GM21528 (cell line): ENCODE data around the gene HUNK.
"Not testable (repeated sequence)": the region's sequence is repeated elsewhere in the genome, so short reads cannot be mapped to it uniquely, and the experiment has no call there.

Source experiments
- ATAC-seq: cut with Tn5 transposase; IDR thresholded peaks from one replicate; pipeline ENCODE4 v1.9.1; 2021; ENCODE audit warnings: mild to moderate bottlenecking, moderate library complexity; ENCODE audit not compliant: unreplicated experiment, low FRiP score

The HUNK gene

DNA sequence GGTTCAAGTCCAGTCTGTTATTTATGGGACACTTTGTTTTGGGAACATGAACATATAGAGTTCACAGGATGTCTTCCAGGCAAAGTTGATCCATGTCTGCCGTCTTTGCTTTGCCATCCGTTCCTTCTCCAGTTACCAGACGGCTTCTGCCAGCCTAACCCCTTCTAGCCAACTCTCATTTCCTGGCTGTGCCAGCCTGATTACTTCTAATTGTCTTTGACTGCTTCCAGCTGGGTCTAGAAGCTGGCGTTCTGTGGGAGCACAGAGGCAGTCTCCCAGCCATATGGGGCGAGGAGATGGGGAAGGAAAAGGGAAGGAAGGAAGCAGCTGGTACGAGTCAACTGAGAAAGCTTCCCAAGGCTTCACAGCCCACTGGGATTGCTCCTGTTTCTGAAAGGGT, 3.1 kb upstream of the HUNK start:
- no peak for ATAC-seq

DNA sequence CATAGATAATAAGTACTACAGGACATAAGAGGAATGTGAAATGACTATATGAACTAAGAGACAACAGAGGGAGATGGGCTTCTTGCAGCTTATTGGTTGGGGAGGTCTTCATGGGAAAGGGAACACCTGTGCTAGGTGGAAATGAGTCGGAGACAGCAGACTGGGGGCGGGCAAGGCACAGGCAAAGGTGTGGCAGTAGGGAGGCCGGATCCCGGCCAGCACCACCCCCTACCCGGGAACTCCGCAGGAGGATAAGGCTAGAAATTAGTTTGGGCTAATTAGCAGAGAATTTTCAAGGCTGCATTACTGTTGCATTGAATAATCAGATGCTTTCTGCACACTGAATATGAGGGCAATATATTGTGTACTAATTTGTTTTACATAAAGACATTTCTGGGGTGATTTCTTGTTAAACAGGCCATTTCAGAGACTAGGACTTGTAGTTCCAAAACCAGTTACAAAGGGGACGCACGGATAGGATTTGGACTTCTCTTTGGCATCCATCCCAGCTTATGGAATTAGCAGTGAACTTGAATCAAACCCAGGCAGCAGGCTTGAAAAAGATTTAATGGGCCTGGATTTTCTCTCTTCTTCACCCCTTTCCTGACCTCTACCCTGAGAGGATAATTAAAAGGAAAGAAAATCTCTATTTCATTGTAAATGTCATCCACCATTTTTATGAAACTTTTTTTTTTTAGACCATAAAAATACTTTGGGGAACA, 2.2 kb upstream of the HUNK start:
- no peak for ATAC-seq

- not testable (repeated sequence) for ATAC-seq
These were observed 1.4 kb upstream of the HUNK start for GRCh38 chr21:31871371-31871770.

- no peak for ATAC-seq
These were observed 758 bp upstream of the HUNK start for GRCh38 chr21:31872072-31872451.

GRCh38 chr21:31873275-31873695, 465 bp downstream of the HUNK start:
- no peak for ATAC-seq

GRCh38 chr21:31873696-31874599, 1.1 kb downstream of the HUNK start:
- no peak for ATAC-seq

GRCh38 chr21:31874812-31875212, 2.0 kb downstream of the HUNK start:
- no peak for ATAC-seq

- ATAC-seq: no peak
These were observed 2.7 kb downstream of the HUNK start for GRCh38 chr21:31875496-31876015.

DNA sequence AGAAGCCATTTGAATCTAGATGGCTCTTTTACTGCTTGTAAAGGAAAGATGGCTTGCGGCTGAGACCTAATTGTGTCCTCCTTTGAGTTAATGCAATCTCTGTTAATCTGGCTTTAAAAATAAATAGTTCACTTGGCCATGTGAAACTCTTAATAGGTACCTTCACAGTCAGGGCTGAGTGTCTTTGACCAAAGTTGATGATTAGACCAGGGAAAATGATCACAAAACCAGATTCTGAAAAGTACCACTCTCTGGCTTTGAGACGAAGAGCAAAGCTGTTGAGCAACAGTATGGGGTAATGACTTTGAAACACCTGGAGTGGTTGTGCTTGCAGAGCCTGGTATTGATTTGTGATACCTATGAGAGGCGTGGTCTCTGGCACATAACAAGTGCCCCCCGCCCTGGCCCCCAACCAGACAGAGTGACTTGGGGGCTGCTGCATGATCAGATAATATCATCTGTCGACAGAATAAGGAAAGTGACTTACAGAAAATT, 4.7 kb downstream of the HUNK start:
- no peak for ATAC-seq

DNA sequence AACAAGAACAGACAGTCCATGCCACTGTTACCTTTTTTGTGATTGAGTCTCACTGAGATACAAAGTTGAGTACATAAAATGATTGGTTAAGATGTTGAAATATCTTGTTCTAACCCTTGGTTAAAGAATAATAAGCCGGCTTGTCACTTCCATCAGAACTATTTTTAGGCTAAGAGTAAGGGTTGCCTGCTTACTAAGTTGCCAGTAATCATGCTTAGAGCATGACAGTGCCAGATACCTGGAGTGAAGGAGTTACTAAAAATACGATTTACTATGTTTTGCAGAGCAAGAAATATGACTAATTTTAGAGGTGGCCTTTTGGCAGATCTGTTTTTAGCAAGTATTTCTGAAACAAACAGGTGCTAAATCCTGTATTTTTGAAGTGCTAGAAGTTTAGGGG, 6.0 kb downstream of the HUNK start:
- ATAC-seq: no peak

- ATAC-seq: no peak
These were observed 6.4 kb downstream of the HUNK start for GRCh38 chr21:31879241-31879650.

DNA sequence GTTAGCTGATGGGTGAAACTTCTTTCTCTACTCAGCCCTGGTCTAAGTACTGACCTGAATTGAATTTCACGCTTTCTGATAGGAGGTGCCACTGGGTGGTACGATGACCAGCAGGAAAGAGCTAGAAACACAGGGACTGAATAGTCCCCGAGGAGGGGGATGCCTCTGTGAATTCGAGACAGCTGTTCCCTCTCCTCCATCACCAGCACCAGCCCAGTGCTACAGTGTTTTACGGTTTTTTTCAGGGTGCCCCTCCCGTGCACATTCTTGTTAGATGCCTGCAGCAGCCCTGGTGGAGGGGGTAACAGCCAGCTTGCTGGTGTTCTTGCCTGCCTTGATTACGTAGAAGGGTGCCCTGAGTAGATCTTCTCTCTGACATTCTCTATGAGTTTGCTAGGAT, 7.1 kb downstream of the HUNK start:
- no peak for ATAC-seq

GRCh38 chr21:31880816-31881215, 8.0 kb downstream of the HUNK start:
- no peak for ATAC-seq

- ATAC-seq: no peak
These were observed 9.9 kb downstream of the HUNK start for GRCh38 chr21:31882711-31883110.

DNA sequence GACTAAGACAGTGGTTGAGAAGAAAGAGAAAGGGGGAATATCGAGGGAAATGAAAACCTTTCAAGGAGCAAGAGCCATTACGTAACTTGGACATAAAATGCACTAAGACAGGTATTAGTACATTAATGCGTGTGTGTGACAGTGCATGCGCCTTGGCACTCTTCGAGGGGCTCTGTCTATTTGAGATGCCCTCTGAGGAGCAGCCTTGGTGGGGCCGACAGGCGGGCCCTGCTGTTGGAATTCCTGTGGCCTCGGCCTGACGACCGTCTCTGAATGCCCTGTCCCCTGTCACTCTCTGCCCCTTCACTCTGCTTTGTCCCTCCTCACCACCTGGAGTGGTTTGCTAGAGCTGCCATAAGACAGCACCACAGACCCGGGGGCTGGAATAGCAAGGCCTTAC, 12.3 kb downstream of the HUNK start:
- ATAC-seq: no peak

DNA sequence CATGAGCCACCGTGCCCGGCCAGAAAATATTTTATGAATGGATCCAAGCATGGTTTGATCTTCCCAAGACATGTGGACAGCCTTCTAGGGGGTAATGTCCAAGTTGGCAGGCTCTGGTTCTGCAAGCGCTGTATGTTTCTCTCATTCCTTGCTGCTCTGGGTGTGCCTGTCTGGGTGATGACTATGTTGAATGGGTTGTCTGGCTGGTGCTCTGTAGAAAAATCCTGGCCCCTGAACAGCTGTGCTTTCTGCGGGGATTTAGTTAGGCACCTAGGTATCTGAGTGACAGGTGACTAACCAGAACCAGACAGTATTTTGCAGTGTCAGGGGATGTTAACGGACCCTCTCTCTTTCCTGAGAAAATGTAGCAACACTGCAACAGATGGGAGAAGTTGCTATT, 14.1 kb downstream of the HUNK start:
- no peak for ATAC-seq

GRCh38 chr21:31887391-31887841, 14.6 kb downstream of the HUNK start:
- no peak for ATAC-seq

GRCh38 chr21:31888936-31889371, 16.1 kb downstream of the HUNK start:
- no peak for ATAC-seq

DNA sequence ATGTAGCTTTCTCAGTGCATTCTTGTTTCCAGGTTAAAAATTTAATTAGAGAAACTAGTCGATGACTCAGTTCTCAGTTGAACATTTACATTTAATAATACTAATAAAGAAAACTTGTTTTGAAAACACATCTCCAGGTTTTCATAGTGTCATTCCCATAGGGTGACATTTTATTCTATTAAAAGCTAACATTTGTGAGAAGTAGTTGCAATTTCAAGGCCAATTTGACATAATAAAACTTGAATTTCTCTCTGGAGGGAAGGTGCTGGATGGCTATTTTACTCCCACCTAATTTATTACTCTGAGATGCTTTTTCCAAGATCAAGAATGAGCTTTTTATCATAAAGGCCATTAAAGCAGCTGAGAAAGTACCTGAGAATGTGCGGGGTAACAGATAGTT, 16.6 kb downstream of the HUNK start:
- no peak for ATAC-seq

GRCh38 chr21:31892686-31893085, 19.9 kb downstream of the HUNK start:
- no peak for ATAC-seq

DNA sequence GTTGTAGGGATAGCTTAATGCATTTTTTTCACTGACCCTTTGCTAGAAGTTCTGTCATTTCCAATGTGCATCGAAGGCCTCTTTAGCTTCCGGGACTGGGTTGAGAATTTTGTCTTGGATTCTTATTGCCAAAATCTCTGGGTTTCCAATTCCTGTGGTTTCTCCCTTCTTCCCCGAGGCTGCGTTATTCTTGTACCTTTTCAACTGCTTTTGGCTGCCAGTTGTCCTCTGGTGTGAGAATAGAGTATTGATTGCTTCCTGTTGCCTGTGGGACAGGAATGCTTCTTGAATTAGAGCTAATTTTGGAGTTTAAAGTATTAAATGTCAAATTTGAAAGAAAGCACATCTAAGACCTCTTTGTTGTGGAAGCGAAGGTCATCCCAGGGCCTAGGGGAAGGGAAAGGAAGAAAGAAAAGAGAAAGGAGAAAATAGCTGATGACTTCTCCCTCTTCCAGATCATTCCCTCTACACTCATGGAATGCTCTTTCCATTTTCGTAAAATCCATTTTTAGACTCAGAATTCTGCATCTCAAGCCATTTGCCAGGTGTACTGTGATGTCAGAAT, 21.1 kb downstream of the HUNK start:
- no peak for ATAC-seq
